ENCODE results near the gene MED13. TPM values are rescaled to one million over a fixed set of nuclear protein-coding genes. Genes with fewer than 3 reads are reported as not detected.

MED13 gene
- total RNA-seq, 4 donors from 2014 or later: 62.4 to 166 (median 111) TPM

- Histone ChIP-seq H3K4me1 (no peaks in the 10 kb centered on the region), H3K27ac (no peak overlapping the region), H3K9me3 (no peaks in the 10 kb centered on the region), H3K36me3 (peaks cover 0 to 74% (median 0%) of the 10 kb centered on the region in 3 donors), H3K27me3 (no peaks in the 10 kb centered on the region), H3K4me3 (no peak overlapping the region)
- TF ChIP-seq CTCF (IDR thresholded peaks at IDR 0.05) (no peak), POLR2A (IDR thresholded peaks at IDR 0.05) (no peak), EP300 (IDR thresholded peaks at IDR 0.05) (no peak)
- DNase-seq (ENCODE audit: low spot score in 2 of 2): no peak
These were observed 92.8 kb downstream of the MED13 start for GRCh38 chr17:61972311-61972710.

GRCh38 chr17:61970030-61970429 lies 95.0 kb downstream of the MED13 start:
- Histone ChIP-seq H3K4me1 (no peaks in the 10 kb centered on the region), H3K27ac (no peak overlapping the region), H3K27me3 (no peaks in the 10 kb centered on the region), H3K36me3 (peaks cover 0 to 79% (median 0%) of the 10 kb centered on the region in 3 donors), H3K4me3 (no peak overlapping the region), H3K9me3 (no peaks in the 10 kb centered on the region)
- WGBS, 2 donors: 94 to 100% methylated on average over 1 of the region's 1 CpG
- TF ChIP-seq POLR2A (IDR thresholded peaks at IDR 0.05) (no peak), EP300 (IDR thresholded peaks at IDR 0.05) (no peak), CTCF (IDR thresholded peaks at IDR 0.05) (no peak)
- no peak for DNase-seq (ENCODE audit: low spot score in 2 of 2)

- TF ChIP-seq EP300 (IDR thresholded peaks at IDR 0.05): no peak
- TF ChIP-seq CTCF (IDR thresholded peaks at IDR 0.05): no peak
- H3K27me3 ChIP-seq: no peaks in the 10 kb centered on the region
- no peak overlapping the region for H3K4me3 ChIP-seq
- WGBS, 2 donors: 94 to 98% methylated on average over 5 of the region's 5 CpGs
- peaks cover 0 to 87% (median 6%) of the 10 kb centered on the region in 3 donors for H3K36me3 ChIP-seq
- no peak for DNase-seq (ENCODE audit: low spot score in 2 of 2)
- no peaks in the 10 kb centered on the region for H3K4me1 ChIP-seq
- H3K27ac ChIP-seq: no peak overlapping the region
- H3K9me3 ChIP-seq: no peaks in the 10 kb centered on the region
These were observed 96.3 kb downstream of the MED13 start for GRCh38 chr17:61968757-61969156.

GRCh38 chr17:61967729-61968128 lies 97.3 kb downstream of the MED13 start:
- Histone ChIP-seq H3K9me3 (no peaks in the 10 kb centered on the region), H3K27me3 (no peaks in the 10 kb centered on the region), H3K27ac (no peak overlapping the region), H3K36me3 (peaks cover 0 to 95% (median 6%) of the 10 kb centered on the region in 3 donors), H3K4me1 (no peaks in the 10 kb centered on the region), H3K4me3 (no peak overlapping the region)
- WGBS, 2 donors: 87 to 93% methylated on average over 2 of the region's 2 CpGs
- TF ChIP-seq POLR2A (IDR thresholded peaks at IDR 0.05) (no peak), EP300 (IDR thresholded peaks at IDR 0.05) (no peak), CTCF (IDR thresholded peaks at IDR 0.05) (no peak)
- no peak for DNase-seq (ENCODE audit: low spot score in 2 of 2)

GRCh38 chr17:61966191-61966590 lies 98.9 kb downstream of the MED13 start:
- no peak for TF ChIP-seq CTCF (IDR thresholded peaks at IDR 0.05)
- no peak for TF ChIP-seq EP300 (IDR thresholded peaks at IDR 0.05)
- TF ChIP-seq POLR2A (IDR thresholded peaks at IDR 0.05): no peak
- DNase-seq (ENCODE audit: low spot score in 2 of 2): no peak
- H3K9me3 ChIP-seq: no peaks in the 10 kb centered on the region
- no peaks in the 10 kb centered on the region for H3K27me3 ChIP-seq
- 0% methylated on average over 1 of the region's 1 CpG for WGBS, 2 donors
- no peak overlapping the region for H3K27ac ChIP-seq
- no peaks in the 10 kb centered on the region for H3K4me1 ChIP-seq
- H3K4me3 ChIP-seq: no peak overlapping the region
- peaks cover 0 to 93% (median 6%) of the 10 kb centered on the region in 3 donors for H3K36me3 ChIP-seq
